Prostate gland (tissue), 2 donors: Measurements from ENCODE around the gene FHL3.

Experiments
- CTCF ChIP-seq, 4 experiments: fragments of 200-600 bp in 2 of 4; fragments of 450-650 bp in 2 of 4; sonication (generic) in 2 of 4; IDR thresholded peaks; 1 replicate in 3 of 4; 2 replicates in 1 of 4; pipeline ENCODE4 v1.5.1; 2016 to 2019; ENCODE audit warnings: antibody characterized with exemption in 4 of 4, mild to moderate bottlenecking in 2 of 4, moderate library complexity in 2 of 4
- POLR2A ChIP-seq: fragments of 450-650 bp; IDR thresholded peaks from one replicate; pipeline ENCODE4 v1.6.1; 2016; ENCODE audit warnings: antibody characterized with exemption, mild to moderate bottlenecking
- POLR2AphosphoS5 ChIP-seq: sonication (generic); formaldehyde crosslinking; IDR thresholded peaks from one replicate; pipeline ENCODE4 v1.6.1; 2017; ENCODE audit warnings: antibody characterized with exemption

DNA sequence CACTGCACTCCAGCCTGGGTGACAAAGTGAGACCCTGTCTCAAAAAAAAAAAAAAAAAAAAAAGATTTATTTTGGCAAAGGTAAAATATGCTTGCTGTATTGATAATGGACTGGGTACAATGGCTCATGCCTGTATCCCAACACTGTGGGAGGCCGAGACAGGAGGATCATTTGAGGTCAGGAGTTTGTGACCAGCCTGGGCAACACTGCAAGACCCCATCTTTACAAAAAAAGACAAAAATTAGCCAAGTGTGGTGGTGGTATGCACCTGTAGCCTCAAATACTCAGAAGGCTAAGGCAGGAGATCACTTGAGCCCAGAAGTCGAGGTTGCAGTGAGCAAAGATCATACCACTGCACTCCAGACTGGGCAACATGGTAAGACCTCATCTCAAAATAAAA, 21.8 kb downstream of the FHL3 start:
- TF ChIP-seq CTCF (IDR thresholded peaks at IDR 0.05) (no peak), POLR2A (no peak), POLR2AphosphoS5 (no peak)
